ENCODE data around the gene HAVCR1. TPM values are rescaled to one million over a fixed set of nuclear protein-coding genes. Genes with fewer than 3 reads are reported as not detected.
A peak's percentile ranks its signal among the peaks of the same experiment; 100 is the strongest.

The HAVCR1 gene
- total RNA-seq, 1 donor from 2014 or later = not detected

DNA sequence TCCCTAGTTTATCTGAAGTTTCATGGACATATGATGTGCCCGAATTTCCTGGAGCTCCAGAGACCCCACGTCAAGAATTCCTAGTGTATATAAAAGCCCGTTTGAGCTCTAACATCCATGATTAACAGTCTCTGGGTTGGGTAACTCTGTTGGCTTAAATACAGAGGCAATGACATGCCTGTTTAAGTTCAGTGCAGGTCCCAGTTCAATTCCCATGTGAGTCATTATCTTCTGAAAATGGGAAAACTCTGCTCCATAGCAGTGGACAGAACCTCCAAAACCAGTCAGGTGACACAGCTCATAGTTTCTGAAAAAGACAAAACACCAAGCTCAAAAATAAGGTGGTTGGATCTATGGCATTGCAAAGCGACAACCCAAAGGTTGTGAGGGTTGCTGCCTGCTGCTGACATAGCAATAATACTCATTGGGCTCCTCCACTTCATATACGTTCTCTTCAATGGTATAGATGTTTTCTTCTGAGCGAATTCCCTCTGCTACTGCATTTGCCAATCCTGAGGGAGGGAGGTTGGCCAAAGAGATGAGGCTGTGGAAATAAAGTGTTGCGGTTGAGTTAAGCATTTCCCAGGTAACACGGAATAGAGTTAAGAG, 27.9 kb upstream of the HAVCR1 start:
- TF ChIP-seq CTCF (IDR thresholded peaks at IDR 0.05) = no peak

GRCh38 chr5:157085930-157086329, 27.0 kb upstream of the HAVCR1 start:
- ATAC-seq = peak; percentile 33
- intact Hi-C loops (cut with DNase I) = no loop called here
- TF ChIP-seq CTCF (IDR thresholded peaks at IDR 0.05) = no peak

More for the DNA sequence above, 27.9 kb upstream of the HAVCR1 start:
- no peak for ATAC-seq
- Histone ChIP-seq H3K4me1 (no peaks in the 10 kb centered on the region), H3K27me3 (no peaks in the 10 kb centered on the region), H3K36me3 (no peaks in the 10 kb centered on the region), H3K4me3 (no peak overlapping the region), H3K9me3 (no peaks in the 10 kb centered on the region), H3K27ac (no peak overlapping the region)
- intact Hi-C loops (cut with DNase I) = no loop called here
- DNase-seq = no peak

GRCh38 chr5:157080286-157080685, 21.4 kb upstream of the HAVCR1 start:
- Histone ChIP-seq H3K9me3 (no peaks in the 10 kb centered on the region), H3K4me1 (peaks cover 8% of the 10 kb centered on the region), H3K4me3 (no peak overlapping the region), H3K27me3 (no peaks in the 10 kb centered on the region), H3K36me3 (no peaks in the 10 kb centered on the region), H3K27ac (no peak overlapping the region)
- ATAC-seq (no peak), DNase-seq (no peak)
- TF ChIP-seq CTCF (IDR thresholded peaks at IDR 0.05) = no peak
- intact Hi-C loops (cut with DNase I) = no loop called here

More at GRCh38 chr5:157085930-157086329, 27.0 kb upstream of the HAVCR1 start:
- Histone ChIP-seq H3K4me1 (no peaks in the 10 kb centered on the region), H3K4me3 (no peak overlapping the region), H3K9me3 (no peaks in the 10 kb centered on the region), H3K36me3 (no peaks in the 10 kb centered on the region), H3K27me3 (no peaks in the 10 kb centered on the region), H3K27ac (no peak overlapping the region)
- no peak for DNase-seq

DNA sequence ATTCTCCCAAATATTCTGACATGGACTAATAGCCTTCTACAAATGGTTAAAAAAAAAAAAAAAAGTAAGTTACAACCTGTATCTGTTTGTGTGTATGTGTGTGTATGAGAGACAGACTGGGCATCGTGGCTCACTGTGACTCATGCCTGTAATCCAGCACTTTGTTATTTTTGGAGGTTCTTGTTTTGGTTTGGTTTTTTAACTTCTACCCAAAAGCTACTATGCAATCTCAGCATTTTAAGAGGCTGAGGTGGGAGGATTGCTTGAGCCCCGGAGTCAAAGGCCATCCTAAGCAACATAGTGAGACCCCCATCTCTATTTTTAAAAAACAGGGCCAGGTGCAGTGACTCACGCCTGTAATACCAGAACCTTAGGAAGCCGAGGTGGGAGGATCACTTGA, 17.6 kb upstream of the HAVCR1 start:
- ATAC-seq = no peak
- DNase-seq = no peak
- TF ChIP-seq CTCF (IDR thresholded peaks at IDR 0.05) = no peak
- no peaks in the 10 kb centered on the region for H3K9me3 ChIP-seq
- peaks cover 8% of the 10 kb centered on the region for H3K4me1 ChIP-seq
- intact Hi-C loops (cut with DNase I) = no loop called here
- H3K4me3 ChIP-seq = no peak overlapping the region
- H3K27ac ChIP-seq = no peak overlapping the region
- no peaks in the 10 kb centered on the region for H3K36me3 ChIP-seq
- no peaks in the 10 kb centered on the region for H3K27me3 ChIP-seq

DNA sequence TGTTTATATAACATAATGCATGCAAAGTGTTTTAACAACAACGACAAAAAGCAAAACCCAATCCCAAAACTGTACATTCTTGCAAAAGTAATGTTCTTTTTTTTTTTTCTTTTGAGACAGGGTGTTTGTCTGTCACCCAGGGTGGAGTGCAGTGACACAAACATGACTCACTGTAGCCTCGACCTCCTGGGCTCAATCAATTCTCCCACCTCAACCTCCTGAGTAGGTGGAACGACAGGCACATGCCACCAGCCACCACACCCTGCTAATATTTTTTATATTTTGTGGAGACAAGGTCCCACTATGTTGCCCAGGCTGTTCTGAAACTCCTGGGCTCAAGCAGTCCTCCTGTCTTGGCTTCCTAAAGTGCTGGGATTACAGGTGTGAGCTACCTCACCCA, 13.6 kb upstream of the HAVCR1 start:
- no peak for TF ChIP-seq CTCF (IDR thresholded peaks at IDR 0.05)
- DNase-seq = no peak
- Histone ChIP-seq H3K27me3 (no peaks in the 10 kb centered on the region), H3K27ac (no peak overlapping the region), H3K4me3 (no peak overlapping the region), H3K36me3 (no peaks in the 10 kb centered on the region), H3K4me1 (peaks cover 8% of the 10 kb centered on the region), H3K9me3 (no peaks in the 10 kb centered on the region)
- ATAC-seq = no peak
- intact Hi-C loops (cut with DNase I) = no loop called here

- intact Hi-C loops (cut with DNase I) = no loop called here
- Histone ChIP-seq H3K4me1 (no peaks in the 10 kb centered on the region), H3K4me3 (no peak overlapping the region), H3K27ac (no peak overlapping the region), H3K36me3 (no peaks in the 10 kb centered on the region), H3K9me3 (no peaks in the 10 kb centered on the region), H3K27me3 (no peaks in the 10 kb centered on the region)
- DNase-seq = no peak
- no peak for TF ChIP-seq CTCF (IDR thresholded peaks at IDR 0.05)
- ATAC-seq = no peak
These were observed 11.0 kb upstream of the HAVCR1 start for GRCh38 chr5:157069949-157070348.
